Astrocyte (in vitro differentiated cells and primary cell): ENCODE results near the gene DDX39A.

Experiments used
- EZH2 ChIP-seq: IDR thresholded peaks from 2 replicates; pipeline ENCODE4 v1.6.1; 2012; ENCODE audit warnings: mild to moderate bottlenecking, low read length, inconsistent platforms; ENCODE audit not compliant: insufficient read depth
- TF ChIP-seq, protein P1 (sequence below): IDR thresholded peaks from 2 replicates; pipeline ENCODE4 v1.5.1; 2011; ENCODE audit warnings: low read depth, mild to moderate bottlenecking, inconsistent platforms, low read length, moderate library complexity; ENCODE audit not compliant: insufficient read depth

DNA sequence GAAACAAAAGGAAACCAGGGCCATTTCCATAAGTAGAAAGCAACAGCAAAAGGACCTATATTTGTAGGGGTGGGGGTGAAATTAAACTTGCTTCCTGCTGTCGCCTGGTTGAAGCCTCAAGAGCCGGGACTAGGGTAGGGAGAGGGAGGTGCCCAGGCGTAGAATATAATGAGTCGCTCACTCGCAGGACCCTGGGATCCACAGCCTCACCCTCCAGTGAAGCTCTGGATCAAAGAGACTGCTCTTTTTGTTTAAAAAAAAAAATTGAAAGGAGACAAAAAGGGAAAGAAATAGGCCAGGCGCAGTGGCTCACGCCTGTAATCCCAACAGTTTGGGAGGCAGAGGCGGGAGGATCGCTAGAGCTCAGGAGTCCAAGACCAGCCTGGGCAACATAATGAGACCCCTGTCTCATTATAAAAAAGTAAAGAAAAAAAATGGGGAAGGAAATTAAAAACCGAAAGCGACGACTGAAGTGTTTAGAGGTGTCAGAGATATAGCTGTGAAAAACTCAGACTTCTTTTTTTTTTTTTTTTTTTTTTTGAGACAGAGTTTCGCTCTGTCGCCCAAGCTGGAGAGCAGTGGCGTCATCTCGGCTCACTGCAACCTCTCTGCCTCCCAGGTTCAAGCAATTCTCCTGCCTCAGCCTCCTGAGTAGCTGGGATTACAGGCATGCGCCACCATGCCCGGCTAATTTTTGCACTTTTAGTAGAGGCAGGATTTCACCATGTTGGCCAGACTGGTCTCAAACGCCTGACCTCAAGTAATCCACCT lies 48.8 kb downstream of the DDX39A start:
- no peak for TF ChIP-seq EZH2
- TF ChIP-seq, protein P1, sequence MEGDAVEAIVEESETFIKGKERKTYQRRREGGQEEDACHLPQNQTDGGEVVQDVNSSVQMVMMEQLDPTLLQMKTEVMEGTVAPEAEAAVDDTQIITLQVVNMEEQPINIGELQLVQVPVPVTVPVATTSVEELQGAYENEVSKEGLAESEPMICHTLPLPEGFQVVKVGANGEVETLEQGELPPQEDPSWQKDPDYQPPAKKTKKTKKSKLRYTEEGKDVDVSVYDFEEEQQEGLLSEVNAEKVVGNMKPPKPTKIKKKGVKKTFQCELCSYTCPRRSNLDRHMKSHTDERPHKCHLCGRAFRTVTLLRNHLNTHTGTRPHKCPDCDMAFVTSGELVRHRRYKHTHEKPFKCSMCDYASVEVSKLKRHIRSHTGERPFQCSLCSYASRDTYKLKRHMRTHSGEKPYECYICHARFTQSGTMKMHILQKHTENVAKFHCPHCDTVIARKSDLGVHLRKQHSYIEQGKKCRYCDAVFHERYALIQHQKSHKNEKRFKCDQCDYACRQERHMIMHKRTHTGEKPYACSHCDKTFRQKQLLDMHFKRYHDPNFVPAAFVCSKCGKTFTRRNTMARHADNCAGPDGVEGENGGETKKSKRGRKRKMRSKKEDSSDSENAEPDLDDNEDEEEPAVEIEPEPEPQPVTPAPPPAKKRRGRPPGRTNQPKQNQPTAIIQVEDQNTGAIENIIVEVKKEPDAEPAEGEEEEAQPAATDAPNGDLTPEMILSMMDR: no peak
